ENCODE results near the gene ZNF652.
A peak's percentile ranks its signal among the peaks of the same experiment; 100 is the strongest.

Gene ZNF652

DNA sequence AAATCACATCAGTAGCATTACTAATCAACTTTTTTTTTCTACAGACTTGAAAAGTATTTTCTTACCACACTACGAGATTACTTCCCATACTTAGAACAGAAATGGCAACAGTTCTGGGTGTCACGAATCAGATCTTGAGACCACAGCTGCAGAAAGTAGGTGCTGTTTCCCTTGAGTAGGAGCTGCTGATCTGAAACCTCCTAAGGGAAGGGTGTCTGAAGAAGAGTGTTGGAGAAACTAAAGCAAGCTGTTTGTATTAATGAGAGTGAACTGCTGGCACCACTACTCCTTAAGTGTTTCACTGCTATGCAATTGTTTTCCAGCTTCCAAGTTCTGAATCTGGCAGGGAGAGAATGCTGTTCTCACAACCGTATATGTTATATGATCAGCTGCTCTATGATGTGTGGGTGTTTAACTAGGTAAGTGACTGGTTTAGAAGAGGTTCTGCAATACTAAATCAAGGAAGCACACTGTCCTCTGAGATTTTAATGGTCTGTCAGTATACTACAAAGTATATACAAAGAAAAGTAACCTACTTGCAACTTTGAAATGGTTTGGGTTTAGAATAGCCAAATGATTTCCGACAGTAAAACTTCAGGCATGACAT, 3.3 kb downstream of the ZNF652 start:
- DNase-seq (ENCODE audit: low read depth), result no peak

DNA sequence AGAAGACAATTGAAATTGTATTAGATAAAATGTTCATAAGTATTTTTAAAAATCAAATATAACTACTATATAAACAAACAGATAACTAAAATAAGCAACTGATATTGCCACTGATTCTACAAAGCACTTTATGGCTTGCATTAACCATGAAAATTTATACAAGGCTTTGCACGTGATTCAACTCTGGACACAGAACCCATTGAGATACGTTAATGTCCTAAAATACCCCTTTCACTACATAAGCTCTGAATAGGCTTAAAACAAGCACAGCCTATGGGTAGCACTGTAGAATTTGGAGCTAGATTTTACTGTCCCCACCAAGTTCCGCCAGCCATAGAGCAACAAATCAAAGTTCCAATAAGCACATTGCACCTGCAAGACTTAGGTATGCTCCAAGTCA, 4.5 kb downstream of the ZNF652 start:
- no peak for DNase-seq (ENCODE audit: low read depth)

DNA sequence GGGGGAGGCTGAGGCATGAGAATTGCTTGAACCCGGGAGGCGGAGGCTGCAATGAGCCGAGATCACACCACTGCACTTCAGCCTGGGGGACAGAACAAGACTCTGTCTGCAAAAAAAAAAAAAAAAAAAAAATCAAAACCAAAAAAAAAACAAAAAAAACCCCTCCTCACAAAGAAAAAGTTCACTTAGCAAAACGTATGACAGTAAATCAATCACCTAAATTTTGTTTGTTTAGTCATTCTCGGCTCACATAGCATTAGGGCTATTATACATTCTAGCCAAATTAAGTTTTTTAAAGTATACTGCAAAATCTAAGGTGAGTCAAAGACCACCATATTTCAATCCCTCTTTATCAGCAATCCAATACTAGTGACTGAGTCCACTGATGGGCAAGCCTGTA, 5.7 kb downstream of the ZNF652 start:
- no peak for DNase-seq (ENCODE audit: low read depth)

DNA sequence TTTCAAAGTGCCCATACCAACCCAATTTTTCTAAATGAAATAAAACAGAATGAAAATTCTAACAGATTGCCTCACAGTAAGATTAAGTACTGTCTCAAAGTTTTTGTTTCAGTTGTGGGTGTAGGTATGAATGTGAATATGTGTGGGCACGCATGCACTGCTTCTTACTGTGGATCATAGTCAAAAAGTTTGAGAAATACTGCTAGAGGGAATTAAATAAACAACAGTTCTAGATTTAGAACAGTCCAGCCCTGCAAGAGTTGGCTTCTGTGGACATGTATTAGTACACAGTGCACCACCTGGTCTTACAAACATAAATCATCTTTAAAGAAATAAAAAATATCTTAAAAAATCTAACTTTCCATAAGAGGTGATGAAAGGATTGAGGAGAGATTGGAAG, 8.4 kb downstream of the ZNF652 start:
- DNase-seq (ENCODE audit: low read depth), result no peak

DNA sequence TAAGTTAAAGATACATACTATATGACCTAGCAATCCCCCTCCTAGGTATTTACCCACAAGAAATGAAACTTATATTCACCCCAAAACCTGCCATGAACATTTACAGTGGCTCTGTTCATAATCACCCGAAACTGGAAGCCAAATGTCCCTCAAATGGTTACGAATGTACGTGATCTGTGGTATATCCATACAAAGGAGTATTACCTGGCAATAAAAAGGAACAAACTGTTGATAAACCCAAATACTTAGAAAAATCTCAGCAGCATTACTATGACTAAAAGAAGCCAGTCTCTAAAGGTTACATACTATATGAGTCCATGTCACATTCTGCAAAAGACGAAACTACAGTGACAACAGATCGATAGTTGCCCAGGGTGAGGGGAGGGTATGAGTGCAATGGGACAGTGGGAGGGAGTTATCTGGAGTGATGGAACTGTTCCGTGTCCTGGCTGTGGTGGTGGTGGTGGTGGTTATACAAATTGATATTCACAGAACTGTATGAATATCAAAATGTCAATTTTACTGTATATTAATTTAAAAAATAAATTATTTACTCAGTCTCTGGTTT, 9.4 kb downstream of the ZNF652 start:
- DNase-seq (ENCODE audit: low read depth), result no peak

DNA sequence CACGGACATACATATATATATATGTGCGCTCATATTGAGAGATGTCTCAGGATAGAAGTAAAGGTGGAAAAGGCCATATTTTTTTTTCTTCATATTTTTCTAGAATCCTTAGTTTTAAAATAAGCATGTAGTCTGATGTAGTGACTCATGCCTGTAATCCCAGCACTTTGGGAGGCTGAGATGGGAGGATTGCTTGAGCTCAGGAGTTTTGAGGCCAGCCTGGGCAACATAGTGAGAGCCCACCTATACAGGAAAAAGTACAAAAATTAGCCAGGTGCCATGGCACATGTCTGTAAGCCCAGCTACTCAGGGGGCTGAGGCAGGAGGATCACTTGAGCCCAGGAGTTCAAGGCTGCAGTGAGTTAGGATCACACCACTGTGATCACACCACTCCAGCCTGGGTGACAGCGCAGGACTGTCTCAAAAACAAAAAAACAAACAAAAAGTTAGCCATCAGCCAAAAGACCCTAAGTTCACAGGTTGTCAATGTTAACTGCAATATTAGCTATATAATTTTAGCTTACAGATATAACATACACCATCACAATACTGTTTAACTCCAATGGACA, 10.4 kb downstream of the ZNF652 start:
- no peak for DNase-seq (ENCODE audit: low read depth)

DNA sequence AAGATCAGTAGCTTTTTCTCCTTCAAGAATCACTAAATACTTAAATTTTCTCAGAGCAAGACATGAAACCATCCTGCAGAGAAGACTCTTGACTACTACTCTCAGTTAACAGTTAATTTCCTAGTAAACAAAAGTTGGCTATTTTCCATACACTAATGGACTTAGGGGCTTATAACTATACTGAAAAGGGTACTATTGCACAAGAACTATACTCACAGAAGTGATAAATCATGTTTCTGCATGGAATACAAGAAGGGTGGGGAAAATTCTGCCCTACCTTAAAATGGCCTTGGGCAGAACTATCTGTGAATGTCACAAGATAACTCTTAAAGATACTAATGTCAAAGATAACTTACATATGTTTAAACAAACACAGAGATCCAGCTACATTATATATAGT, 12.5 kb downstream of the ZNF652 start:
- DNase-seq (ENCODE audit: low read depth), result no peak

DNA sequence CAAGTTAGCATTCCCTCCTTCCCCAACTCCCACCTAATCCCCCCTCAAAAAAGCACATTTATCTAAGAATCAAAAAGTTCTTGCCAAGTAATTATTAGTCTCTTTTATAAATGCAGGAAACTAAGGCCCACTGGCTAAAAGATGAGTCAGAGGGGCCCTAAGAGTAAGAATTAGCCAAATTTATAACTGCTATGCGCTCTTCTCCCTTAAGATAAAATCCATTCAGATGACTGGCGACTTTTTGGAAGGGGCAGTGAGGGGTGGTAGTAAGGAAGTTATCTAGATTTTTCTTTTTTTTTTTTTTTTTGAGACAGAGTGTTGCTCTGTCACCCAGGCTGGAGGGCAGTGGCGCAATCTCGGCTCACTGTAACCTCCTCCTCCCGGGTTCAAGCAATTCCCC, 17.1 kb downstream of the ZNF652 start:
- DNase-seq (ENCODE audit: low read depth), result no peak

DNA sequence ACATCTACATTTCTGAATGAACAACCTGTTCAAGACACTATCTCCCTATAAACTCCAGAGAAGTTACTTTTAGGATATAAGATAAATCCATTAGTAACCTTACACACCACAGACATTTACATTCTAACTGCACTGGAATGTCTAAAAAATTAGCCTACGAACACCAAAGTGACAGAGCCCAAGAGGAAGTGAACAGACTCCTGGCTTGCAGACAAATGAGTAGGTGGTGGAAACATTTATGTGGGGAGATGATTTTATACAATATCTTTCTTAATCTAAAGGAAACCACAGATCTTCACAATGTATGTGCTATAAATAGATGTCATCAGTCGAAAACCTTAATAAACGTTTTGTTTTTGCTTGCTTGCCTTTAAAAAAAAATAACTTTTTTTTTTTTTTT, 18.8 kb downstream of the ZNF652 start:
- DNase-seq (ENCODE audit: low read depth), result peak; percentile 5

DNA sequence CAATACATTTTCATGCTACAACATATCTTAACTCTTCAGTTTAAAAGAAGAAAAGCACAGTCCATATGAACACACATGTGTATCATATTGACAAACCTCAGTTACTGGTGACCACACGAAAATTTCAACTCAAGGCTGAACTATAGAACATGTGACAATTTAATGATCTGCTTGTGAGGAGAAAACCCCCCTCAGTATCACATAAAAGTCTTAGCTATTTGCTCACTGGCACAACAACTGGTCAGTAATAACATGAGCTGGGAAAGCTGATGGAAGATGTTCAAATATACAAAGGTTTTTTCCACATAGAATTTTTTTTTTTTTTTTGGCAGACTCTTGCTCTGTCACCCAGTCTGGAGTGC, 19.5 kb downstream of the ZNF652 start:
- DNase-seq (ENCODE audit: low read depth), result no peak

DNA sequence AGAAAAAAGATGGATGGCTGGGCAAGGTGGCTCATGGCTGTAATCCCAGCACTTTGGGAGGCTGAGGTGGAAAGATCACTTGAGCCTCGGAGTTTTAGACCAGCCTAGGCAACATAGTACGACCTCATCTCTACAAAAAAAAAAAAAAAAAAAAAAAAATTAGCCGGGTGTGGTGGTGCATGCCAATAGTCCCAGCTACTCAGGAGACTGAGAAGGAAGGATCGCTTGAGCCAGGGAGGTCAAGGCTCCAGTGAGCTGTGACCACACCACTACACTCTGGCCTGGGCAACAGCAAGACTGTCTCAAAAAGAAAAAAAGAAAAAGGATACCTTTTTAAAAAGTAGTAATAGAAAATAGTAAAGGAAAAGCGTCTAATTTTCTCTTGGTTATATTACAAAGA, 20.7 kb downstream of the ZNF652 start:
- no peak for DNase-seq (ENCODE audit: low read depth)

DNA sequence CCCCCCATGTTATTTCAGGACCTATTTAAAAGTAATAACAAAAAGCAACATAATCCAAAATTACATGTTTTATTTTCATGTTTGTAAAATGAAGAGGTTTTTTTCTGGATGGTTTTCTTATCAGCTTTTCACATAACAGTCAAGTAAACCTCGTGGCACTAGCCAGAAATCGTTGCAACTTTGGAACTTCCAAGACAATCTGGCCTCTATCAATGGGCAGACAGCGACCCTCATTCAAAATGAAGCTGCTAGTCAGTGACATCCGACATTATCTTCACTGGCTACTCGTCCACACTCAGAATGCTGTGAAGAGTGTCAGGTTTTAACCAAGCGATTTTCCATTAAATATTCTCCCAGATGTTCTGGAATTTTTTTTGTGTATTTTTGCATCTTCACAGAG, 22.7 kb downstream of the ZNF652 start:
- DNase-seq (ENCODE audit: low read depth), result no peak

DNA sequence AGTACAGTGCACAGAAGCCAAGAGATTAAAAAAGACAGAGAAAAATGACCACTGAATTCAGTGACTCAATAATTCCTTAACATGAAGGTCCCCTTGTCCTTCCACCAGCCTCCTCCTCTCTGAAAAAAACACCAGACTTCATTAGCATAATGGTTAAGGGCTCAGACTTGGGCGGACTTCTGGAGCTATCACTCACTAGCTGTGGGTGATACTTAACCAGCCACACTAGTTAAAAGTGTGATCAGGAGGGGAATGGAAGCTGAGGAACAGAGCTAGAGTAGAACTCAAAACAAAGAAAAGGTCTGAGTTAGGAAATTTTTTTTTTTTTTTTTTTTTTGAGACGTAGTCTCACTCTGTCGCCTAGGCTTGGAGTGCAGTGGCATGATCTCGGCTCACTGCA, 23.2 kb downstream of the ZNF652 start:
- DNase-seq (ENCODE audit: low read depth), result no peak

DNA sequence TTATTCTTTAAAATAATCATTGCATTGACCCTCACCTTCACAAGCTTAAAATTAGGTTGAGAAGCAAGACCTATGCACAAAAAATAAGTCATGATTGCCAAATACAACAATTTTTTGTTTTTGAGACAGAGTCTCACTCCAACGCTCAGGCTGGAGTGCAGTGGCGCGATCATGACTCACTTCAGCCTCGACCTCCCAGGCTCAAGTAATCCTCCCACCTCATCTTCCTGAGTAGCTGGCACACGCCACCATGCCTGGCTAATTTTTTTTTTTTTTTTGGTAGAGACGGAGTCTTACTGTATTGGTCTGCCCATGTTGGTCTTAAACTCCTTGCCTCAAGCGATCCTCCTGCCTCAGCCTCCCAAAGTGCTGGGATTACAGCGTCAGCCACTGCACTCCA, 24.2 kb downstream of the ZNF652 start:
- no peak for DNase-seq (ENCODE audit: low read depth)

DNA sequence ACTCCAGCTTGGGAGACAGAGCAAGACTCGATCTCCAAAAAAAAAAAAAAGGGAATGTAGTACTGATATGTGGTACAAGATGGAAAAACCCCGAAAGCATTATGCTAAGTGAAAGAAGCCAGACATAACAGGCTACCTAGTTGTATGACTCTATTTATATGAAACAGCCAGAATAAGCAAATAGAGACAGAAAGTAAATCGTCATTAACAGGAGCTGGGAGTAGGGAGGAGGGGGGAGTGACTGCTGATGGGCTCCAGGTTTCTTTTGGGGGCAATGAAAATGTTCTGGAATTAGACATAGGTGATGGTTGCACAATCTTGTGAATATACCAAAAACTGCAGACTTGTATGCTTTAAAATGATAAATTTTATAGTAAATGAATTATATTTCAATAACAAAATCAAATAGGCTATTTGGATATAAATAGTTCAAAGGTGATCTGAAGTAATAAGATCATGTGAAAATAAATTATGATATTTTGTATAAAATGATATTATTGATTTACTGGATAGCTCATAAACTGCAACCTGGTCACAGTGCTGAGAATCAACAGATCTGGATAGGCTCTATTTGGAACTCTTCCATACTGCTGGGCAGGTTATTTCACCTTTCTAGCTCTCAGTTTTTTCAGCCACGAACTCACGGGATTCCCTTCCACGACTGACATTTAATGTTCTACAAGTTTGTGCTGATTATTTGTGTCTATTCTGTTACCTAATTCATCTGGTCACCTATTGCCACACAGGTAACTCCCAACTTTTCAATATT, 27.1 kb downstream of the ZNF652 start:
- DNase-seq (ENCODE audit: low read depth), result no peak

DNA sequence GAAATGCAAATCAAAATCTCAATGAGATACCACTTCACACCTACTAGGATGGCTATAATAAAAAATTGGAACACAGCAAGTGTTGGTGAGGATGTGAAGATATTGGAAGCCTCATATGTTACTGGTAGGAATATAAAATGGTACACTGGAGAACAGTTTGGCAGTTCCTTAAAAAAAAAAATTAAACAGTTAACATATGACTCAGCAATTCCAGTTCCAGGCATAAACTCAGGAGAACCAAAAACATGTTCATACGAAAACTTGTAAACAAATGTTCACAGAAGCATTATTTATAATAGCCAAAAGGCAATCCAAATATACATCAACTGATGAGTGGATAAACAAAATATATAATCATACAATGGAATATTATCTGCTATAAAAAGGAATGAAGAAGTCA, 28.2 kb downstream of the ZNF652 start:
- DNase-seq (ENCODE audit: low read depth), result no peak

DNA sequence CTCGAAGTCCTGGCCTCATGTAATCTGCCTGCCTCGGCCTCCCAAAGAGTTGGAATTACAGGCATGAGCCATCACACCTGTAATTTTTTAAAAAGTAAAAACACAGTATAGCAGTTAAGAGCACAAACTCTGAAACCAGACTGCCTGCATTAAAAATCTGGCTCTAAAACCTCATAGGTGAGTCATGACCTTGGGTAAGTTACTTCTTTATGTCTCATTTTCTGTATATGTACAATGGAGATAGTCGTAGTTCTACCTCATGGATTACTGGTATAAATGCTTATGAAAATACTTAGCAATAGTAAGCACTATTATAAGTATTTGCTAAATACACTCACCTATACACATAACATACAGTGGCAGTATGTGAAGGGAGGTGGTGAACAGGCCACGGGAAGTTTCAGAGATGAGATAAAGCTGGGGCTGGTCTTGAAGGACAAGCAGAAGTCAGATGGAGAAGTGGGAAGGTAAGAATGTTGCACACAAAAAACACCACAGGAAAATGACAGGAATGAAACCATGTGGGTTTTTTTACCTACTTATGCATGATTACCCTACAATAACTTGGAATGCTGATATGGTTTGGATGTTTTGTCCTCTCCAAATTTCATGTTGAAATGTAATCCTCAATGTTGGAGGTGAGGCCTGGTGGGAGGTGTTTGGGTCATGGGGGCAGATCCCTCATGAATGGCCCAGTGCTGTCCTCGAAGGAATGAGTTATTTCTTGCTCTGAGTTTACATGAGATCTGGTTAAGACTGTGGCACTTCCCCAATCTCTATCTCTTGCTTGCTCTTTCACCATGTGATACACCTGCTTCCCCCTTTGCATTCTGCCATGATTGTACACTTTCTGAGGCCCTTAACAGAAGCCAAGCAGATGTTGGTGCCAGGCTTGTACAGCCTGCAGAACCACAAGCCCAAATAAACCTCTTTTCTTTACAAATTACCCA, 33.9 kb downstream of the ZNF652 start:
- no peak for DNase-seq (ENCODE audit: low read depth)

DNA sequence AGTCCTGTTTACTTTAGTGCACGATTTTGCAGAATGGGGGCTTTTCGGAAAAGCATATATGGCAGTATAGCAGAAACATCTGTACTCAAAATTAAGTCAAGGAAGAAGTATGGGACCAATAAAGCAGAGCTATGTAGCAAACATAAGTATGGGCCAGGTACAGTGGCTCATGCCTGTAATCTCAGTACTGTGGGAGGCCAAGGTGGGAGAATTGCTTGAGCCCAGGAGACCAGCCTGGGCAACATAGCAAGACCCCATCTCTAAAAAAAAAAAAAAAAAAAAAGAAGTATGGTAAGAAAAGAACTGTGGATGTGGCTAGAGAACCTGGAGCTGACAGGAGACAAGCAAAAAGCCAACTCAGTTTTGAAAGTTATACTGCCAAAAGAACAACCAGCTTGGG, 36.1 kb downstream of the ZNF652 start:
- no peak for DNase-seq (ENCODE audit: low read depth)

DNA sequence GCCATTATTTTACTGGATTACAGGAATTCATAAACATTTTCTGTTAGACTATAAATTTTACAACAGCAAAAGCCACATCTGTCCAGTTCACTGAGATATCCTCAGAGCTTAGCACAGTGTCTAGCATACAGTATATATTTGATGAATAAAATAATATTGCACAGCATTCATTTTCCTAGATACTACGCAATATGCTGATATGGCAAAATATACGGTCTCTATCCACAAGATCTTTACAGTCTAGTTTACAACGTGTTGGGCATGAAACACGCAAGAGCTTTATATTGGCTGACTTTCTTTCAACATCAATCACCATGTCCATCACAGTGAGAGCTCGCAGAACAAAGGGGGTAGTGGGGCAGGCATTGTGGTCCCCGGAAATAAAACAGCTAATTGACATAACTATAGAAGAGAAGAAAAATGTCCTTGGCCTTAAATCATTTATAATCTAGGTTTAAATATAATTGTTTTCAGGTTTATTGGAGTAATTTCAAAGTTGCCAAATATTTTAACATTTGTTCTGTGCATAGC, 43.5 kb downstream of the ZNF652 start:
- no peak for DNase-seq (ENCODE audit: low read depth)

DNA sequence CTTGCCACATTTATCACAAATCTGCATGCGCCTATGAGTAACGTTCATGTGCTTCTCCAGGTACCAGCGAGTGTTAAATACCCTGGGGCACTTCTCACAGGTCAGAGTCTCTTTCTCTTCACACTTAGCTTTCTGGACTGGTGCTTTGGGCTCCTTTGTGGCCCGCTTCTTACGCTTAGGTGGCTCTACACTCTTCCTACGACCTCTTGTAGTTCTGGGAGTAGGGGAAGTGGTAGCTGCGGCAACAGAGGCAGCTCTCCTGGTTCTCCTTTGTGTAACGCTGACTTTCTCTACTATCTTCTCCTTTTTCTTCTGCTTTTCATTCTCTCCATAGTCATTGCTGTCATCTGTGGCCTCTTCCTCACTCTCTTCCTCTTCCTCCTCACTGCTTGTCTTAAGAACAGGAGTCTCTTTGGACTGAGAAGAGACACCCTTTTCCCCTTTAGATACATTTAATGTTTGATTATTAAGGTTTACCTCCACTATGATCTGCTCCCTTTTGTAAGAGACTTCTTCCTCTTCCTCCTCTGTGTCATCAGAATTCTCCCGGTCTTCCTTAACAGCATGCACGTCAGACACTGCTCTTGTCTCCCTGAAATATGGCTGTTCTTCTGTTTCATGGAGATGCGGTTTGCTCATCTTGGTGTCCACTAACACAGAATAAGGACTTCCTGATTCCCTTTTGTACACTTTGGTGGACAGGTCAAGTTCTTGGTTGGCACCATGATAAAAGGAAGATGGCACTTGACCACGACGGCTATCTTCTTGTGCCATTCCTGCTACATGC, 45.0 kb downstream of the ZNF652 start:
- DNase-seq (ENCODE audit: low read depth), result no peak

DNA sequence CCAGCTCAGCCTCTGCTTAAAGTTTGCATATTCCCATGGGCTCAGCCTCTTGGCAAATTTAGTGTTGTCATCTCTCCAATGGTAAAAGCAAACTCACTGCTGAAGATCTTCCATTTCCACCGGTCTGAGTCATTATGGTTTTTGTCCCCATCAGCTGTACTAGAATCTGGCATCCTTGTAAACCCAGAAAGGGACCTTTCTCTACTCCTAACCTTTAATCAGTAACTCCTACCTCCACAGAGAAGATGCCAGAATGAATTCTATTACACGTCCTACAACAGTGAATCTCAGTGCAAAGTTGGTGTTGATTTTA, 45.8 kb downstream of the ZNF652 start:
- no peak for DNase-seq (ENCODE audit: low read depth)

Data from T-helper 22 cell (primary cell).